Measurements from ENCODE around the gene PLIN1.

Gene PLIN1

GRCh38 chr15:89653578-89653977 lies 25.6 kb downstream of the PLIN1 start (continued):
- TF ChIP-seq, protein P1, sequence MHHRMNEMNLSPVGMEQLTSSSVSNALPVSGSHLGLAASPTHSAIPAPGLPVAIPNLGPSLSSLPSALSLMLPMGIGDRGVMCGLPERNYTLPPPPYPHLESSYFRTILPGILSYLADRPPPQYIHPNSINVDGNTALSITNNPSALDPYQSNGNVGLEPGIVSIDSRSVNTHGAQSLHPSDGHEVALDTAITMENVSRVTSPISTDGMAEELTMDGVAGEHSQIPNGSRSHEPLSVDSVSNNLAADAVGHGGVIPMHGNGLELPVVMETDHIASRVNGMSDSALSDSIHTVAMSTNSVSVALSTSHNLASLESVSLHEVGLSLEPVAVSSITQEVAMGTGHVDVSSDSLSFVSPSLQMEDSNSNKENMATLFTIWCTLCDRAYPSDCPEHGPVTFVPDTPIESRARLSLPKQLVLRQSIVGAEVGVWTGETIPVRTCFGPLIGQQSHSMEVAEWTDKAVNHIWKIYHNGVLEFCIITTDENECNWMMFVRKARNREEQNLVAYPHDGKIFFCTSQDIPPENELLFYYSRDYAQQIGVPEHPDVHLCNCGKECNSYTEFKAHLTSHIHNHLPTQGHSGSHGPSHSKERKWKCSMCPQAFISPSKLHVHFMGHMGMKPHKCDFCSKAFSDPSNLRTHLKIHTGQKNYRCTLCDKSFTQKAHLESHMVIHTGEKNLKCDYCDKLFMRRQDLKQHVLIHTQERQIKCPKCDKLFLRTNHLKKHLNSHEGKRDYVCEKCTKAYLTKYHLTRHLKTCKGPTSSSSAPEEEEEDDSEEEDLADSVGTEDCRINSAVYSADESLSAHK (tag by site-specific recombination; IDR thresholded peaks at IDR 0.05), result no peak
- TF ChIP-seq GFI1B (tag by site-specific recombination; IDR thresholded peaks at IDR 0.05) (no peak), ZNF19 (tag by site-specific recombination; IDR thresholded peaks at IDR 0.05; ENCODE audit: low read depth) (no peak), ZNF654 (tag by site-specific recombination; IDR thresholded peaks at IDR 0.05; ENCODE audit: low read depth) (no peak), ZSCAN4 (tag by site-specific recombination; IDR thresholded peaks at IDR 0.05) (no peak)

DNA sequence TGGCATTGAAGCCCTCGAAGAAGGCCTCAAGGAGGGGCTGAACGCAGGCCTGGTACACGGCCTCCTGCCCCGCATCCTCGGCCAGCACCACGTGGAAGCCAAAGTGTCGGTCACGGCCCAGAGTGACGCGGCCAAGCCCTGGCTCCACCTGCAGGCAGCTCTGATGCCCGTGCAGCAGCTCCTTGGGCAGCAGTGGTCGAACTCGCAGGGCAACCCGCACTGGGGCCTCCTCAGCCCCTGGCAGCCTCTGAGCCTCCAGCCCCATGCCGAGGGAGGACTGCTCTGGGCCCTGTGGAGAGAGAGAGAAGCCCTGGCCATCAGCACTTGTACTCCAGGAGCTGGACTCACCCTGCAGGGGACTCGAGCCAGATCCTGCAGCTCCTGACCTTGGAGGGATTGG lies 26.5 kb downstream of the PLIN1 start:
- CTCF ChIA-PET, result interaction anchor here (0.6 kb wide), 1 partner anchor 10 kb away, joined by 3 read pairs; no protein-coding TSS in a partner anchor

GRCh38 chr15:89652131-89652530 lies 27.0 kb downstream of the PLIN1 start:
- Histone ChIP-seq H3K36me3 (ENCODE audit: control insufficient read depth in 2 of 2, insufficient read depth in 1 of 2, low read length in 2 of 2) (peaks cover 7 to 49% of the 10 kb centered on the region in 2 experiments; a peak in 2 of 3 replicates), H3K9me3 (ENCODE audit: control insufficient read depth, insufficient read depth, low read depth, low read length) (no peaks in the 10 kb centered on the region), H3K4me3 (ENCODE audit: low read depth, low read length) (no peak overlapping the region), H3K27ac (ENCODE audit: extremely low read depth, low read depth, low read length) (no peak overlapping the region), H3K4me1 (ENCODE audit: control insufficient read depth, insufficient read depth, low read length) (peaks cover 8% of the 10 kb centered on the region; the same call in 1 of the 2 replicates)
- TF ChIP-seq ZNF548 (tag by site-specific recombination; IDR thresholded peaks at IDR 0.05) (no peak), ZBTB26 (tag by site-specific recombination; optimal IDR thresholded peaks at IDR 0.05) (peak; percentile 8)
- CTCF ChIA-PET, result no interaction called here
- POLR2A ChIA-PET, result no interaction called here

More for the DNA sequence above, 26.5 kb downstream of the PLIN1 start:
- Histone ChIP-seq H3K4me1 (ENCODE audit: control insufficient read depth, insufficient read depth, low read length) (peaks cover 8% of the 10 kb centered on the region; the same call in 1 of the 2 replicates), H3K27ac (ENCODE audit: extremely low read depth, low read depth, low read length) (no peak overlapping the region), H3K4me3 (ENCODE audit: low read depth, low read length) (no peak overlapping the region), H3K9me3 (ENCODE audit: control insufficient read depth, insufficient read depth, low read depth, low read length) (no peaks in the 10 kb centered on the region), H3K36me3 (ENCODE audit: control insufficient read depth in 2 of 2, insufficient read depth in 1 of 2, low read length in 2 of 2) (peaks cover 7 to 45% of the 10 kb centered on the region in 2 experiments; a peak in 2 of 3 replicates)
- TF ChIP-seq ZNF510 (tag by site-specific recombination; IDR thresholded peaks at IDR 0.05; ENCODE audit: insufficient replicate concordance) (no peak), ZNF514 (tag by site-specific recombination; IDR thresholded peaks at IDR 0.05) (no peak), KLF16 (tag by site-specific recombination; IDR thresholded peaks at IDR 0.05) (no peak), ZNF777 (tag by site-specific recombination; IDR thresholded peaks at IDR 0.05; ENCODE audit: borderline replicate concordance) (no peak), GLI2 (tag by site-specific recombination; IDR thresholded peaks at IDR 0.05; ENCODE audit: borderline replicate concordance, low read depth) (no peak), ZNF843 (tag by site-specific recombination; IDR thresholded peaks at IDR 0.05) (no peak), PBX3 (CRISPR knock-in tag; IDR thresholded peaks at IDR 0.05) (no peak), HOXD13 (CRISPR knock-in tag; IDR thresholded peaks at IDR 0.05; ENCODE audit: borderline replicate concordance) (no peak), ZFP41 (tag by site-specific recombination; IDR thresholded peaks at IDR 0.05; ENCODE audit: borderline replicate concordance) (no peak), ZNF549 (tag by site-specific recombination; IDR thresholded peaks at IDR 0.05) (no peak)
- TF ChIP-seq, protein P2, sequence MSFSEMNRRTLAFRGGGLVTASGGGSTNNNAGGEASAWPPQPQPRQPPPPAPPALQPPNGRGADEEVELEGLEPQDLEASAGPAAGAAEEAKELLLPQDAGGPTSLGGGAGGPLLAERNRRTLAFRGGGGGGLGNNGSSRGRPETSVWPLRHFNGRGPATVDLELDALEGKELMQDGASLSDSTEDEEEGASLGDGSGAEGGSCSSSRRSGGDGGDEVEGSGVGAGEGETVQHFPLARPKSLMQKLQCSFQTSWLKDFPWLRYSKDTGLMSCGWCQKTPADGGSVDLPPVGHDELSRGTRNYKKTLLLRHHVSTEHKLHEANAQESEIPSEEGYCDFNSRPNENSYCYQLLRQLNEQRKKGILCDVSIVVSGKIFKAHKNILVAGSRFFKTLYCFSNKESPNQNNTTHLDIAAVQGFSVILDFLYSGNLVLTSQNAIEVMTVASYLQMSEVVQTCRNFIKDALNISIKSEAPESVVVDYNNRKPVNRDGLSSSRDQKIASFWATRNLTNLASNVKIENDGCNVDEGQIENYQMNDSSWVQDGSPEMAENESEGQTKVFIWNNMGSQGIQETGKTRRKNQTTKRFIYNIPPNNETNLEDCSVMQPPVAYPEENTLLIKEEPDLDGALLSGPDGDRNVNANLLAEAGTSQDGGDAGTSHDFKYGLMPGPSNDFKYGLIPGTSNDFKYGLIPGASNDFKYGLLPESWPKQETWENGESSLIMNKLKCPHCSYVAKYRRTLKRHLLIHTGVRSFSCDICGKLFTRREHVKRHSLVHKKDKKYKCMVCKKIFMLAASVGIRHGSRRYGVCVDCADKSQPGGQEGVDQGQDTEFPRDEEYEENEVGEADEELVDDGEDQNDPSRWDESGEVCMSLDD (tag by site-specific recombination; IDR thresholded peaks at IDR 0.05), result no peak
- POLR2A ChIA-PET, result no interaction called here
